AG08396 (cell line): ENCODE results near the gene DIAPH2.
A peak's percentile ranks its signal among the peaks of the same experiment; 100 is the strongest.

Source experiments
- DNase-seq: peaks from one replicate; pipeline ENCODE4 v3.0.0; 2012; ENCODE audit warnings: low spot score, mixed read lengths

Gene DIAPH2

DNA sequence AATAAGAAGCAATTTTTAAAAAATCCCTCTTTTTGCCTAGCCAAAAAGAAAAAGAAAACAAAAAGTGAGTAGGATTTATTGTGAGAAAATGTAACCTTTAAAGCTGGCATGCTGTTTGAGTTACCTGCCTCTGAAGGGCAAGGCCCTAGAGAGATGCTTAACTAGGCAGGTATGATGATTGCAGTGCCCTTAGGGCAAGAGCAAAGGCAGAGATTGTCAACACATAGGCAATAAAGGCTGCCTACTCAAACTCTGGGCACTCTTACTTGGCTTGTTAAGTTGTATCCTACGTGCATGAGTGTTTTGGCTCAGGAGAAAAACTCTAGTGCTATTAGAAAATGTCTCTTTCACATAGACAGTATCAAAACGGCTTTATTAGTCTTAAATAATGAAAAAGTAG, 505.0 kb downstream of the DIAPH2 start:
- DNase-seq = no peak

DNA sequence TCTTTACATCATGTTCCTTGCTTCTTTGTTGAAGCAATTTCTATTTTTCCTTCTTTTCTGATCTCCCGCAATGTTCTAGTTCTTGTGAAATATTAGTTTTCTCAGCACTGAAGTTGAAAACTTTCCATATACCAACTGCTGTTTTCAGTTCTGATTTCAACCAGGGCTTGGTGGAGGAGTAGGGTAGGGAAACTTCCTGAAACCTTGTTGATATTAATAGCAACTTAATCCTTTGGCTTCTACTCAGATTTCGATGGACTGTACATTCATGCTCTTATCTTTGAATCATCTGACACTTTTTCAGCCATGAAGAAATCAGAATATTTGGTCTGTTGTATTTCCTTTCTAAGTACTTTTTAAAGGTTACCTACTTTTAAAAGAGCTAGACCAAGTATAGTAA, 514.9 kb downstream of the DIAPH2 start:
- no peak for DNase-seq

GRCh38 chrX:97200454-97200853, 515.8 kb downstream of the DIAPH2 start:
- DNase-seq = no peak

DNA sequence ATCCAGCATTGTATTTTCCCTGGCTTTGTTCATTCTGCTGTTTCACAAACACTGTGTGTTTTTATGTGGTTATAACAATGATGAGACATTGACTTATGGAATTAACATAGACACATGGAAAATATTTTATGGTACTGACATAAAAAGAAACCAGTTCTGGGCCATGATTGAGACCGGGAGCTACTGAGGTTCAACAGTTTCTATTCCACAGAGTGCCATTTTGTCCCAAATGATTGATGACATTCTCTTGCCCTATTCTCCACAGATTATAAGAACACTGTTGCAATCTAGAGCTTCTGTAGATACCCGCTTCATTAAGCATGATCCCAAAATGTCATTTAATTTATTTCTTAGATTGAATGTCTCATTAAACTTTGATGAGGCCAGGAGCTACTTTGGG, 525.9 kb downstream of the DIAPH2 start:
- no peak for DNase-seq

DNA sequence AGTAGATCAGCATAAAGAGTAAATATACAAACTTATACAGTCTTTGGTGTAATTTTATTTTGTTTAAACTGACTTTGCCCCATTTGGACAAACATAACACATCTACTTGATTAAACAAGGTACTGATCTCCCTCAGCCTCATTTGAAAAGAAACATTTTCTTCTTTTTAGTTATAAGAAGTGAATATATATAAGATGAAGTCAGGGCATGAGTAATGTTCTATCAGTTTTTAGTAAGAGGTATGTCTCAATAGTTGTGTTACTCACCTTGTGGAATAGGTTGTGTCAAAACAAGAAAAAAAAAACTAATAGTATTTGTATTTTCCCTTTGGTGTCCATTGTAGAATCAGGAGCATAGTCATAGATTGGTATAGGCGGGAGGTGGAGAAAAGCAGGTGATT, 526.4 kb downstream of the DIAPH2 start:
- DNase-seq = no peak

DNA sequence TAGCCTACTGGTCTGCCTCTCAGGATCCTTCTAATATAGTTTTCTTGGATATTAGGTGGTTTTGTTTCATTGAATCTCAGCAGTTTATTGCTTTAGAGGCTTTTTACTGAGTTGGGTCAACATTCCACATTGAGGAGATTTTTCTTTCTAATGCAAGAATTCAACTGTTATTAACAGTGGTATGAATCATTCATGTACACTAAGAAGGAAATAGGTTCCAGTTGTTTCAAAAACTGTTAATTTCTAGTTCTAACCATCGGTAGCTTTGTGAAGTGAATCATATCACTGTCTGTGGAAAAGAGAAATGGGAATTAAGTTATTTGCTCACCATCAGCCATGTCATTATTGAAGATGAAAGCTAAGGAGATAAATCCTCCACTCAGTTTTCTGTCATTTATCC, 530.5 kb downstream of the DIAPH2 start:
- peak; percentile 3 for DNase-seq

- DNase-seq = no peak
Observed at GRCh38 chrX:97224148-97224547, 539.5 kb downstream of the DIAPH2 start.

- DNase-seq = no peak
Observed at GRCh38 chrX:97229318-97229717, 544.7 kb downstream of the DIAPH2 start.

DNA sequence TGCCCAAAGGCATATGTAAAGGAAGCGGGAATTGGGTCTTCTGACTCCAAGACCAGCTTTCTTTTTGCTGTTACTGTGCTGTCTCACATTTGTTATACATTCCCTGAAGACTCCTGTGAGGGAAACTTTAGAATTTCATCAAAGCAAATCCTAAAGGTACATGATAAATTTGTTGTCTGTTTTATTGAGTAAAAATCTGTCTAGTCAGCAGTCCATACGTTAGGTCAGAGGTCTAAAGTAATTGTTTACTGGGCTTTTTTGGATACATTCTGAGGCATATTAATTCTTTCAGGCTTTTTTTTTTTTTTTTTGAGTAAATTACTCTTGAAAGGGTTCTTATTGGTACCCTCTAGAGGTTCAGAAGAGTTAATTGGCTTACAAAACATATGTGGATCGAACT, 546.3 kb downstream of the DIAPH2 start:
- DNase-seq = no peak

GRCh38 chrX:97234471-97235081, 549.9 kb downstream of the DIAPH2 start:
- DNase-seq = no peak

DNA sequence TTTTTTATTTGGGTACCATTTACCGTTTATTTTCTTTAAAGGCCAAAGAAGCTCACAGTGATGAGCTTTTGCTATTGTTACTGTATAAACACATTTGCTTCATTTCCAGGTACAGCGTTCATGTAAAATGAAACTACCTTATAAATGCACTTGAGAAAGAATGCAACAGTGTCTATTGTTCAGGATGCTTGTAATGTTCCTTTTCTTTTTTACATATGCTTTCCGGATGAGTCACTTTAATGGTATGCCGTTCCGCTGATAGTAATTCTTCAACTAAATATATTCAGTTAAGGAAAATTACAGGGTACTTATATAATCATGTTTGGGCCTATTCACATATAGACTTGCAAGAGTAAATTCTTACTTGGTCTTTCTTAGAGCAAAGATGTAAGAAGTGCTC, 554.0 kb downstream of the DIAPH2 start:
- DNase-seq = no peak

- no peak for DNase-seq
Observed at GRCh38 chrX:97252111-97252510, 567.5 kb downstream of the DIAPH2 start.

GRCh38 chrX:97260679-97261078, 576.0 kb downstream of the DIAPH2 start:
- no peak for DNase-seq

- no peak for DNase-seq
Observed at GRCh38 chrX:97266406-97267121, 581.9 kb downstream of the DIAPH2 start.

DNA sequence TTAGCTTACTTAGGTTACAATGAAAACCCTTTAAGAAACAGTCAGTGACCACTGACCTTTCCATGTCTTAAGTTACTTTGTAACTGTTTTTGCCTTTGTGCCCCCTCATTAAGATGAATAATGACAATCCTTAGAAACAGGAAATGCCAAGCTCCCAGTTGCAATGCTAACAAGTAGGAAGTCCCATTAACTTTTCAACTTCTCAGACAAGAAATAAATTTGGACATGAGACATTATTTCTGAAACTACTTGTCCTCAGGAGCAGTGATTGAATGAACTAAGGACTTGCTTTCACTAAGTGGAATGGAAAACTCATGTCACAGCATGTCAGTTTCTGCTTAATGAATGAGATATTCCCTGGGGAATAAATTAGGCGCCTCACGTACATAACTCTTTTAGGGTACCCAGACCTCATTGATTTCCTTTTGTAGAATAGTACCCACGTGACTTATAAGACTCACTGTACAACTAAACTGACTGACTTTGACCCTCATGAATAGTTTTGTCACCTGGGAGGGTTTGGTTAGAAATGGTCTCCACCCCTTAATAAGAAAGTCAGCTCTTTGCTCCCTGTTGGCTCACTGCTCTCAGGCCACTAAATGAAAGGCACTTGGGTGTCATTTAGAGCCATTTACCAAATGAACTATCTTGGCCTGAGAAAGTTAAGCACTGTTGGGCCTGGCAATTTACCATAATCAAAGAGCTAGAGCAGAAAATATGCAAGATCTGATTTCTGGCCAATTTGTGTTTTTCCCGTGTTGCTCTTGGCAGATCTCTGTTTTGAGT, 582.9 kb downstream of the DIAPH2 start:
- DNase-seq = no peak

GRCh38 chrX:97268182-97268680, 583.6 kb downstream of the DIAPH2 start:
- no peak for DNase-seq

DNA sequence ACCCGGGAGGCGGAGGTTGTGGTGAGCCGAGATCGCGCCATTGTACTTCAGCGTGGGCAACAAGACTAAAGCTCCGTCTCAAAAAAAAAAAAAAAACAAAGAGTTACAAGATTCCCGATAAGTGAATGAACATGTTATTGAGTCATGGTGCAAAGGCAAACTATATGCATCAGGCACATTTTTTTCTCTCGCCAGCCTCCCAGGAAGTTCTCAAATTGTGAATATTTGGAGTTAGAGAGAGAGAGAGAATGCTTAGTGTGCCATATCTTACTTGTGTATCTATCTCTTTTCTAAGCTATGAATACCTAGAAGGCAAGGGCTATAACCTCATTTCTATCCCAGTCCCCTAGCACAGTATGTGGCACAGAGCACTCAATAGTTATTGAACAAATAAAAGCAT, 599.9 kb downstream of the DIAPH2 start:
- no peak for DNase-seq

DNA sequence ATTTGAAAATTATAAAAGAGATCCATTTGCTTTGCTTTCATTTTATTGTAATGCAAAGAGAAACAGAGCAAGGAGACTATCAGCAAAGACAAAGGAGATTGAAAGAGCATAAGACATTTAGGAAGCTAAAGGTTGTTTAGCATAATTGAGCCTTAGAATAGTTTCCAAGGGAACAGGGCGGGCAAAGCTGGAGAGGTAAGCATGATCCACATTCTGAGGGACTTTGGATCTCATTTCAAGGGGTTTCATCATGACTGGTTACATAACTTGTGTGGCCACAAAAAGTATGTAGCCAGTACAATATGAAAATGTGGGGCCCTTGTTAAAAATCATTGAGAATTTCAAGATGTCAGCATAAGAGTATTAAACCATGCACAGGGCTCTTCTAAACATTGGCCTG, 605.6 kb downstream of the DIAPH2 start:
- DNase-seq = no peak

- no peak for DNase-seq
Observed at GRCh38 chrX:97294041-97294440, 609.4 kb downstream of the DIAPH2 start.

DNA sequence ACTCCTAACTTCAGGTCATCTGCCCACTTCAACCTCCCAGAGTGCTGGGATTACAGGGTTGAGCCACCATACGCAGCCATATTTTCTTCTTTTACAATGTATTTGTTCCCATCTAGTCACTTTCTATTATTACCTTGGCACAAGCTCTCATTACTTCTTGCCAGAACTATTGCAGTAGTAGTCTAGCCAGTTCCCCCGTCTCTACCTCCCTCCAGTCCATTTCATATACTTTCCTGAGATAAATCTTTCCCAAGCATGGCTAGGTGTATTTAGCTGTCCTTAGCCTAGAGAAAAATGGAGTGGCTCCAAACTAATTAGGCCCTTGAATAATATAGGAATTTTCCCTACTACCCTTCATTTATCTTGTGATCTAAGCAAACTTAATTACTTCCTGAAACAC, 611.3 kb downstream of the DIAPH2 start:
- no peak for DNase-seq

GRCh38 chrX:97306771-97307470, 622.3 kb downstream of the DIAPH2 start:
- no peak for DNase-seq

- no peak for DNase-seq
Observed at GRCh38 chrX:97308171-97308570, 623.5 kb downstream of the DIAPH2 start.
